SW 1271 (cell line): ENCODE results near the gene SIRPG.

Source experiments
- DNase-seq, 2 experiments: peaks; one replicate each; lab custom pipeline; 2025; lab: John Stamatoyannopoulos, UW

The SIRPG gene

GRCh38 chr20:1595333-1595732 lies 62.2 kb downstream of the SIRPG start:
- no peak for DNase-seq

- no peak for DNase-seq
Observed at GRCh38 chr20:1588533-1589460, 68.8 kb downstream of the SIRPG start.

GRCh38 chr20:1587781-1588532 lies 69.6 kb downstream of the SIRPG start:
- DNase-seq = no peak

GRCh38 chr20:1579488-1579887 lies 78.1 kb downstream of the SIRPG start:
- no peak for DNase-seq
